SK-N-MC (cell line): ENCODE measurements around the gene COL6A1.

Experiments used
- DNase-seq: peaks from one replicate; pipeline ENCODE4 v3.0.0-alpha.2; 2011; ENCODE audit warnings: low read depth, low spot score
- H3K27ac ChIP-seq: fragments of 200-600 bp; sonication (generic); 2 replicates; pipeline ENCODE4 v1.5.1; 2016; ENCODE audit warnings: mixed run types
- H3K36me3 ChIP-seq: fragments of 200-600 bp; sonication (generic); 2 replicates; pipeline ENCODE4 v1.6.1; 2017; ENCODE audit warnings: antibody characterized with exemption, low read length, mixed read lengths; ENCODE audit not compliant: insufficient read depth
- H3K4me3 ChIP-seq: fragments of 200-600 bp; sonication (generic); 2 replicates; pipeline ENCODE4 v1.5.1; 2016
- H3K9ac ChIP-seq: fragments of 200-600 bp; sonication (generic); 2 replicates; pipeline ENCODE4 v1.8.0; 2017; ENCODE audit warnings: mixed run types, mixed read lengths; ENCODE audit not compliant: insufficient read length
- H3K9me3 ChIP-seq: fragments of 200-600 bp; sonication (generic); 2 replicates; pipeline ENCODE4 v1.6.1; 2017; ENCODE audit warnings: low read depth, mild to moderate bottlenecking, antibody characterized with exemption, low read length, moderate library complexity, mixed read lengths
- EZH2 ChIP-seq: fragments of 200-600 bp; sonication (generic); IDR thresholded peaks from one replicate; pipeline ENCODE4 v1.6.1; 2017; ENCODE audit warnings: antibody characterized with exemption
- FOXP2 ChIP-seq: optimal IDR thresholded peaks from 2 replicates; pipeline ENCODE3; 2011; ENCODE audit warnings: mild to moderate bottlenecking, moderate library complexity; ENCODE audit not compliant: insufficient read depth; ENCODE audit errors: extremely low read length, control extremely low read depth
- POLR2AphosphoS5 ChIP-seq: IDR thresholded peaks from 2 replicates; pipeline ENCODE4 v1.6.1; 2012; ENCODE audit warnings: mild to moderate bottlenecking, low read depth, low read length, borderline replicate concordance

The COL6A1 gene

GRCh38 chr21:46031484-46031883 lies 49.9 kb downstream of the COL6A1 start:
- Histone ChIP-seq H3K9ac (no peak overlapping the region), H3K27ac (no peak overlapping the region), H3K9me3 (no peaks in the 10 kb centered on the region), H3K4me3 (no peak overlapping the region), H3K36me3 (no peaks in the 10 kb centered on the region)
- no peak for TF ChIP-seq EZH2
- no peak for TF ChIP-seq FOXP2
- TF ChIP-seq POLR2AphosphoS5 = no peak
- no peak for DNase-seq

- Histone ChIP-seq H3K36me3 (no peaks in the 10 kb centered on the region), H3K27ac (no peak overlapping the region), H3K4me3 (no peak overlapping the region), H3K9me3 (no peaks in the 10 kb centered on the region), H3K9ac (no peak overlapping the region)
- DNase-seq = no peak
- TF ChIP-seq POLR2AphosphoS5 (no peak), EZH2 (no peak), FOXP2 (no peak)
Observed at GRCh38 chr21:46032100-46032499, 50.5 kb downstream of the COL6A1 start.

DNA sequence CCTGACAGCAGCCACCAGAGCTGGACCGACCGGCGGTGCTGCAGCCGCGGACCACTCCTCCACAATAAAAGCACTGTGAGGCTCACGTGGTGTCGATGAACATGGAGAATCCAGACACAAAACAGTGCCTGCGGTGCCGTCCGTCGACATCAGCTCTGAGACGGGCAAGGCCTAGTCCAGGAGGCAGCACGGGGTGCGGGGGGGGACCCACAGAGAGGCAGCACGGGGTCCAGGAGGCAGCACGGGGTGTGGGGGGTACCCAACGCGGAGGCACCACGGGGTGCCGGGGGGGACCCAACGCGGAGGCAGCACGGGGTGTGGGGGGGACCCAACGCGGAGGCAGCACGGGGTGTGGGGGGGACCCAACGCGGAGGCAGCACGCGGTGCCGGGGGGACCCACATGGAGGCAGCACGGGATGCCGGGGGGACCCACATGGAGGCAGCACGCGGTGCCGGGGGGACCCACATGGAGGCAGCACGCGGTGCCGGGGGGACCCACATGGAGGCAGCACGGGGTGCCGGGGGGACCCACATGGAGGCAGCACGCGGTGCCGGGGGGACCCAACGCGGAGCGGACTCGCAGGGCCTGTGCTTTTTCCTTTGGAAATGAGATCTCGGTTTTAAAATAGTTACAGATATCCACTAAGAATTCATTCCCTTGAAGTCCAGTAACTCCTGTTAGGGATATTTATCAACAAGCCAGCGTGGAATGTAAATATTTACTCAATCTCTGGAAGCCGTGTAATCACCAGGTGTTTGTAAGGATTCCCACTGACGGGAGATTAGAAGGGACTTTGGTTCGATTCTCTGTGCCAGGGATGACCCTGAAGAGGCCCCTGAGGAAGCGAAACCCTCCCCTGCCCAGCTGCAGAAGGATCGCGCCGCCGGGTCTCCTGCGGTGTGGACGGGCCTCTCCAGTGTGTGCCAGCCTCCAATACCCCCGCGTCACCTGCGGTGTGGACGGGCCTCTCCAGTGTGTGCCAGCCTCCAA lies 52.1 kb downstream of the COL6A1 start:
- no peaks in the 10 kb centered on the region for H3K36me3 ChIP-seq
- no peak for DNase-seq
- no peak overlapping the region for H3K9ac ChIP-seq

GRCh38 chr21:46035809-46036695 lies 54.5 kb downstream of the COL6A1 start:
- no peak for DNase-seq
- Histone ChIP-seq H3K4me3 (no peak overlapping the region), H3K36me3 (no peaks in the 10 kb centered on the region), H3K27ac (no peak overlapping the region), H3K9me3 (no peaks in the 10 kb centered on the region), H3K9ac (no peak overlapping the region)
- TF ChIP-seq POLR2AphosphoS5 (no peak), EZH2 (no peak), FOXP2 (no peak)

More for the DNA sequence above, 52.1 kb downstream of the COL6A1 start:
- TF ChIP-seq EZH2 = no peak
- no peak for TF ChIP-seq FOXP2
- TF ChIP-seq POLR2AphosphoS5 = no peak
- H3K9me3 ChIP-seq = no peaks in the 10 kb centered on the region
- no peak overlapping the region for H3K4me3 ChIP-seq
- H3K27ac ChIP-seq = no peak overlapping the region

GRCh38 chr21:46036696-46037330 lies 55.2 kb downstream of the COL6A1 start:
- no peaks in the 10 kb centered on the region for H3K9me3 ChIP-seq
- no peaks in the 10 kb centered on the region for H3K36me3 ChIP-seq
- no peak overlapping the region for H3K4me3 ChIP-seq
- no peak overlapping the region for H3K27ac ChIP-seq
- no peak overlapping the region for H3K9ac ChIP-seq
- no peak for DNase-seq
- TF ChIP-seq FOXP2 (no peak), EZH2 (no peak), POLR2AphosphoS5 (no peak)

DNA sequence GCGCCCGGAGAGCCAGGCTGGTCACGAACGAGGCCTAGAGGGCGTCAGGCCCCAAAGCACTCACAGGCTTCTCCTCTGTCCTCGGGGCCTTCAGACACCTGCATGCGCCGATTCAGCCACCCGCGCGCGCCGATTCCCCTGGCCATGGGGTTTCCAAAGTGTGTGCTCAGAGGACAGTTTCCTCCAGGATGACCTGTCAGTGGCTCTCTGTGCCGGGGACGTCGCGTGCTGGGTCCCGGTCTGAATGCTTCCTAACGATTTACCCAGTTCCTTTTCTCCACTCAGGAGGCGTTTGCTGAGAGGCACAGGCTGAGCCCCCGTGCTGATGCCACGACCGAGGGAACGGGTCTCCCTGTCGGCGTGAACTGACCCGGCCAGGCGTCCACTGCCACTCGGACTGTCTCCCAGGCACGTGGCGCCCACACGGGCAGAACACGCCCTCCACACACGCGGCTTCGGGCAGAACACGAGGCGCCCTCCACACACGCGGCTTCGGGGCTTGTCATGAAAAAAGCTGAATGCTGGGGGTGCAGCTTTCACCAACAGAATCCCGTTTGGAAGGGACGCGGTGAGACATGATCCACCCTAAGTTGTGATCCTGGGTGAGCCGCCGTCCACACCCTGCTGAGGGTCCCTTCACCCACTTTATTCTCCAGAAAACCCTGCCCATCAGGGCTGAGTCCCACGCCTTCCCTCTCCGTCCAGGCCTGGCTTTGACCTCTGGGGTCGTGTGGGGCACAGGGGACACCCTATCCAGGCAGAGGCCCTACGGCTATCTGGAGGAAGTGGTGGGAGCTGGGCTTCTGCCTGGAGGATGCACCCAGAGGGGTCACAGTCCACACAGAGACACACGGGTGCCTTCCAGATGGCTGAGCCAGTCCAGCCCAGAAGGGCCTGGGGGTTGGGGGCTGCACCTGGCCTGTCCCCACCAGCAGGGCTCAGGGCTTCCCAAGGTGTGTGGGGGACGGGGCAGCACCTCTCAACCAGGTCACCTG lies 56.1 kb downstream of the COL6A1 start:
- Histone ChIP-seq H3K9ac (no peak overlapping the region), H3K9me3 (no peaks in the 10 kb centered on the region), H3K36me3 (no peaks in the 10 kb centered on the region), H3K4me3 (no peak overlapping the region), H3K27ac (no peak overlapping the region)
- TF ChIP-seq EZH2 (no peak), POLR2AphosphoS5 (no peak), FOXP2 (no peak)
- DNase-seq = no peak

- H3K4me3 ChIP-seq = no peak overlapping the region
- DNase-seq = no peak
- H3K27ac ChIP-seq = no peak overlapping the region
- no peak overlapping the region for H3K9ac ChIP-seq
- no peaks in the 10 kb centered on the region for H3K36me3 ChIP-seq
- TF ChIP-seq EZH2 (no peak), FOXP2 (no peak), POLR2AphosphoS5 (no peak)
- no peaks in the 10 kb centered on the region for H3K9me3 ChIP-seq
Observed at GRCh38 chr21:46038341-46038829, 56.8 kb downstream of the COL6A1 start.
